ENCODE results near the gene PGAP6. TPM values are rescaled to one million over a fixed set of nuclear protein-coding genes. Genes with fewer than 3 reads are reported as not detected.
A peak's percentile ranks its signal among the peaks of the same experiment; 100 is the strongest.
"Not testable (repeated sequence)": the region's sequence is repeated elsewhere in the genome, so short reads cannot be mapped to it uniquely, and the experiment has no call there.

PGAP6 gene
- total and polyA plus RNA-seq, 4 donors = 38.0 to 100.0 (median 68.1) TPM

DNA sequence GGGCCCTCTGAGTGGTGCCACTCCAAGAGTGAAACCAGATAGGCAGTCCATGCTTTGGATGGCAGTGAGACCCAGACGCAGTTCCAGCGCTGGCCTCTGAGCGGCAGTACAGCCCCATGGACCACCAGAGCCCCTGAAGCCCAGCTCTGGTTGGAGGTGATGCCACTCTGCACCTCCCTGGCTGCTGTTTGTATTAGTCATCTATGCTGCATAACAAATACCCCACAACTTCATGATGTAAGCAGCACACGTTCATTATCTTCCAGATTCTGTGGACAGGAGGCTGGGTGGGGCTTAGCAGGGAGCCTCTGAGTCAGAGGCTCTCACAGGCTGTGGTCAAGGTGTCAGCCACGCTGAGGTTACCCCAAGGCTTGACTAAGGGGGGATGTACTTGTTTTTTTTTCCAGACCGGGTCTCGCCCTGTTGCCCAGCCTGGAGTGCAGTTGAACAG, 10.1 kb upstream of the PGAP6 start:
- peaks cover 0 to 12% (median 2%) of the 10 kb centered on the region in 5 donors for H3K4me1 ChIP-seq (ENCODE audit: control insufficient read depth in 5 of 5, insufficient read depth in 5 of 5, low read length in 5 of 5)
- TF ChIP-seq, protein P1, sequence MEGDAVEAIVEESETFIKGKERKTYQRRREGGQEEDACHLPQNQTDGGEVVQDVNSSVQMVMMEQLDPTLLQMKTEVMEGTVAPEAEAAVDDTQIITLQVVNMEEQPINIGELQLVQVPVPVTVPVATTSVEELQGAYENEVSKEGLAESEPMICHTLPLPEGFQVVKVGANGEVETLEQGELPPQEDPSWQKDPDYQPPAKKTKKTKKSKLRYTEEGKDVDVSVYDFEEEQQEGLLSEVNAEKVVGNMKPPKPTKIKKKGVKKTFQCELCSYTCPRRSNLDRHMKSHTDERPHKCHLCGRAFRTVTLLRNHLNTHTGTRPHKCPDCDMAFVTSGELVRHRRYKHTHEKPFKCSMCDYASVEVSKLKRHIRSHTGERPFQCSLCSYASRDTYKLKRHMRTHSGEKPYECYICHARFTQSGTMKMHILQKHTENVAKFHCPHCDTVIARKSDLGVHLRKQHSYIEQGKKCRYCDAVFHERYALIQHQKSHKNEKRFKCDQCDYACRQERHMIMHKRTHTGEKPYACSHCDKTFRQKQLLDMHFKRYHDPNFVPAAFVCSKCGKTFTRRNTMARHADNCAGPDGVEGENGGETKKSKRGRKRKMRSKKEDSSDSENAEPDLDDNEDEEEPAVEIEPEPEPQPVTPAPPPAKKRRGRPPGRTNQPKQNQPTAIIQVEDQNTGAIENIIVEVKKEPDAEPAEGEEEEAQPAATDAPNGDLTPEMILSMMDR (IDR thresholded peaks at IDR 0.05; ENCODE audit: control extremely low read depth, extremely low read depth) = peak; percentile 55
- H3K27me3 ChIP-seq (ENCODE audit: control insufficient read depth in 3 of 3, insufficient read depth in 3 of 3, low read length in 2 of 3) = no peaks in the 10 kb centered on the region
- DNase-seq (peak; percentile 19 to 62 (median 34)), ATAC-seq (ENCODE audit: insufficient read depth, low FRiP score) (peak; percentile 53)
- H3K4me3 ChIP-seq = no peak overlapping the region
- WGBS, 2 donors = 71 to 75% methylated on average over 7 of the region's 7 CpGs
- H3K9me3 ChIP-seq (ENCODE audit: control insufficient read depth in 4 of 4, insufficient read depth in 3 of 4, low read length in 3 of 4) = no peaks in the 10 kb centered on the region
- H3K27ac ChIP-seq (ENCODE audit: low read depth in 1 of 2, low read length in 1 of 2) = no peak overlapping the region
- no peaks in the 10 kb centered on the region for H3K36me3 ChIP-seq (ENCODE audit: control insufficient read depth in 4 of 4, insufficient read depth in 4 of 4, low read length in 4 of 4)
- H3K9ac ChIP-seq (ENCODE audit: insufficient read depth in 1 of 2, low read length in 2 of 2) = no peak overlapping the region

DNA sequence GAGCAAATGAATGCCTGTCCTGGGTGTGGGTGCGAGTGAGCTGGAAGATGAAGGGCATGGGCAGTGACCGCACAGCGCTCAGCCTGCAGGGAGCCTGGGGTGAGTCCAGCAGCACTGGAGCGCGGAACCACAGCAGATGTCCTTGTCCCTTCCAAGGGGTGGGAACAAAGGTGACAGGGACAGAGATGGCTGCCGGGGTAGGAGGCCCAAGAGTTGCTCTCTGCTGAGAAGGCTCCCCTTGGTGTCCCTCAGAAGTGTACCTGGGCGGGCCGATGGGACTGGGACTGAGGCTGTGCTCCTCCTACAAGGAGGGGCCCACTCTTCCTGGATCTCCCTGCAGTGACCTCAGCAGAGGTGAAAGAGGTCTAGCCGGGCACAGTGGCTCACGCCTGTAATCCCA, 7.6 kb upstream of the PGAP6 start:
- no peak for ATAC-seq (ENCODE audit: insufficient read depth, low FRiP score)
- 85 to 90% methylated on average over 10 of the region's 10 CpGs for WGBS, 2 donors
- no peak overlapping the region for H3K4me3 ChIP-seq
- peaks cover 0 to 8% (median 3%) of the 10 kb centered on the region in 5 donors for H3K4me1 ChIP-seq (ENCODE audit: control insufficient read depth in 5 of 5, insufficient read depth in 5 of 5, low read length in 5 of 5)
- no peak for DNase-seq
- H3K36me3 ChIP-seq (ENCODE audit: control insufficient read depth in 4 of 4, insufficient read depth in 4 of 4, low read length in 4 of 4) = no peaks in the 10 kb centered on the region
- H3K9ac ChIP-seq (ENCODE audit: insufficient read depth in 1 of 2, low read length in 2 of 2) = no peak overlapping the region
- no peaks in the 10 kb centered on the region for H3K27me3 ChIP-seq (ENCODE audit: control insufficient read depth in 3 of 3, insufficient read depth in 3 of 3, low read length in 2 of 3)
- H3K9me3 ChIP-seq (ENCODE audit: control insufficient read depth in 4 of 4, insufficient read depth in 3 of 4, low read length in 3 of 4) = no peaks in the 10 kb centered on the region
- no peak overlapping the region for H3K27ac ChIP-seq (ENCODE audit: low read depth in 1 of 2, low read length in 1 of 2)
- TF ChIP-seq, protein P1 (IDR thresholded peaks at IDR 0.05; ENCODE audit: control extremely low read depth, extremely low read depth) = no peak

DNA sequence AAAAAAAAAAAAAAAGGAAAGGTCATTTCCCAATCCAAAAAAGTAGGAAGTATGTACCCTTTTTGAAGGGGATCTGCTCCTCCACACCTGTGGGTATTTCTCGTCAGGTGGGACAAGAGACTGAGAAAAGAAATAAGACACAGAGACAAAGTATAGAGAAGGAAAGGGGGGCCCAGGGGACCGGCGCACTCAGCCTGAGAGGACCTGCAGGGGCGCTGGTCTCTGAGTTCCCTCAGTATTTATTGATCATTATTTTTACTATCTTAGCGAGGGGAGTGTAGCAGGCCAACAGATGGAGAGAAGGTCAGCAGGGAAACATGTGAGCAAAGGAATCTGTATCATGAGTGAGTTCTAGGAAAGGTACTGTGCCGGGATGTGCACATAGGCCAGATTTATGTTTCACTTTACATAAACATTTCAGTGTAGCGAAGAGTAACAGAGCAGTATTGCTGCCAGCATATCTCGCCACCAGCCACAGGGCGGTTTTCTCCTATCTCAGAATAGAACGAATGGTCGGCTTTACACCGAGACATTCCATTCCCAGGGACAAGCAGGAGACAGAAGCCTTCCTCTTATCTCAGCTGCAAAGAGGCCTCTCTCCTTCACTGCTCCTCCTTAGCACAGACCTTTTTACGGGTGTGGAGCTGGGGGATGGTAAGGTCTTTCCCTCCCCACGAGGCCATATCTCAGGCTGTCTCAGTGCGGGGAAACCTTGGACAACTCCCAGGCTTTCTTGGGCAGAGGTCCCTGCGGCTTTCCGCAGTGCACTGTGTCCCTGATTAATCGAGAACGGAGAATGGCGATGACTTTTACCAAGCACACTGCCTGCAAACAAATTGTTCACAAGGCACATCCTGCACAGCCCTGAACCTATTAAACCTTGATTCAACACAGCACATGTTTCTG, 6.2 kb upstream of the PGAP6 start:
- not testable (repeated sequence) for H3K9ac ChIP-seq (ENCODE audit: insufficient read depth in 1 of 2, low read length in 2 of 2); H3K36me3 ChIP-seq (ENCODE audit: control insufficient read depth in 4 of 4, insufficient read depth in 4 of 4, low read length in 4 of 4); H3K9me3 ChIP-seq (ENCODE audit: control insufficient read depth in 4 of 4, insufficient read depth in 3 of 4, low read length in 3 of 4); ATAC-seq (ENCODE audit: insufficient read depth, low FRiP score); H3K4me3 ChIP-seq; H3K27me3 ChIP-seq (ENCODE audit: control insufficient read depth in 3 of 3, insufficient read depth in 3 of 3, low read length in 2 of 3); H3K27ac ChIP-seq (ENCODE audit: low read depth in 1 of 2, low read length in 1 of 2)
- peak in 1 of 3 donors; percentile 37 for DNase-seq
- WGBS, 2 donors = 57 to 71% methylated on average over 20 of the region's 20 CpGs
- peaks cover 0 to 14% (median 3%) of the 10 kb centered on the region in 5 donors for H3K4me1 ChIP-seq (ENCODE audit: control insufficient read depth in 5 of 5, insufficient read depth in 5 of 5, low read length in 5 of 5)

DNA sequence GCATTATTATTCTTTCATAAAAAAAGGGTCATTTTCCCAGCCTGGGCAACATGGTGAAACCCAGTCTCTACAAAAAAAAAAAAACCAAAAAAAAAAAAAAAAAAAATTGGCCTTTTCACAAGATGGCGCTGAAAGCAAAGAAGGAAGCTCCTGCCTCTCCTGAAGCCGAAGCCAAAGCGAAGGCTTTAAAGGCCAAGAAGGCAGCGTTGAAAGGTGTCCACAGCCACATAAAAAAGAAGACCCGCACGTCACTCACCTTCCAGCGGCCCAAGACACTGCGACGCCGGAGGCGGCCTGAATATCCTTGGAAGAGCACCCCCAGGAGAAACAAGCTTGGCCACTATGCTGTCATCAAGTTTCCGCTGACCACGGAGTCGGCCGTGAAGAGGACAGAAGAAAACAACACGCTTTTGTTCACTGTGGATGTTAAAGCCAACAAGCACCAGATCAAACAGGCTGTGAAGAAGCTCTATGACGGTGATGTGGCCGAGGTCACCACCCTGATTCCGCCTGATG, 4.9 kb upstream of the PGAP6 start:
- ATAC-seq (ENCODE audit: insufficient read depth, low FRiP score) = no peak
- Histone ChIP-seq H3K27me3 (ENCODE audit: control insufficient read depth in 3 of 3, insufficient read depth in 3 of 3, low read length in 2 of 3) (no peaks in the 10 kb centered on the region), H3K27ac (ENCODE audit: low read depth in 1 of 2, low read length in 1 of 2) (no peak overlapping the region), H3K9ac (ENCODE audit: insufficient read depth in 1 of 2, low read length in 2 of 2) (no peak overlapping the region), H3K4me1 (ENCODE audit: control insufficient read depth in 5 of 5, insufficient read depth in 5 of 5, low read length in 5 of 5) (peaks cover 0 to 17% (median 3%) of the 10 kb centered on the region in 5 donors), H3K4me3 (no peak overlapping the region), H3K9me3 (ENCODE audit: control insufficient read depth in 4 of 4, insufficient read depth in 3 of 4, low read length in 3 of 4) (no peaks in the 10 kb centered on the region), H3K36me3 (ENCODE audit: control insufficient read depth in 4 of 4, insufficient read depth in 4 of 4, low read length in 4 of 4) (no peaks in the 10 kb centered on the region)
- TF ChIP-seq, protein P1 (IDR thresholded peaks at IDR 0.05; ENCODE audit: control extremely low read depth, extremely low read depth) = no peak
- WGBS, 2 donors = 83 to 84% methylated on average over 19 of the region's 19 CpGs
- no peak for DNase-seq

All from lung (tissue), 12 donors.